ENCODE measurements around the gene APOM.

APOM gene

DNA sequence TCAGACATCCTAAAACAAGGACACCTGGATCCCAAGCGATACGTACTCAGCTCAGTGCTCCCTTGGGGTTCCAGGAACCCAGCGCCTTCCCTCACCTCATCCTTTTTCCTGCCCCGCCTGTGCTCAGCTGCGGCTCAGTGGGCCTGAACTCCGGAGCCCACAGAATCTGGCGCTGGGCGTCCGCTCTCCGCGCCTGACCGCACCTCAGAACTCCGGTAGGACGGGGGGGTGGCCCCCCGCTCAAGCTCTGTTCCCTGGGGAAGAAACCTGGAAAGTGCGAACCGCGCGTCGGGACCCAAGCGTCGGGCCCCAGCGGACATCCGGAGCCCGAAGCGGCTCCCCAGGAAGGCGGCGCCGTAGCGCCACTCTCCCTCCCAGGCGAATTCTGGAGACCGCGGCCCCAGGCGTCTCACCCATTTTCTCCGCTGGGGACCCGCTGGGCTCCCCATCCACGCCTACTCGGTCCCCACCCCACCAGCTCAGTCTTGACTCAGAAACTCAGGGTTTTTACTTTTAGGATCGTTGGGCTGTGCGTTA is 25.5 kb downstream of the APOM start:
- DNase-seq = no peak

DNA sequence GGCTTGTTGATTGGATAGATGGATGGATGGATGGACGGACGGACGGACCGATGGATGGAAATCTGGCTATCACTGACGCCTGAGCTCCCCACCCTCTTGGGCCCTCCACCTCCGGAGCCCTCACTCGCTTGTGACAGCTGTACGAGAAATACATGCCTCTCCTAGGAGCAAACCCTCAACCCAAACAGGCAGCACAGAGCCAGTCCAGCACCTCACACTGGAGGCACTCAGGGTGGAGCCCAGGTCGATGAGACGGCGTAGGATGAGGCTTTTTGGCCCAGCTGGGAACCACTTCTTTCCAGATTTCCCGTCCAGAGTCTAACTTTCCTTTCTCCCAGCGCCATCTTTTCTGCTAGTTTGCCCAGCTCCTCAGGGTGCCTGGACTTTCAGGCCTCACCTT is 27.9 kb downstream of the APOM start:
- no peak for DNase-seq

DNA sequence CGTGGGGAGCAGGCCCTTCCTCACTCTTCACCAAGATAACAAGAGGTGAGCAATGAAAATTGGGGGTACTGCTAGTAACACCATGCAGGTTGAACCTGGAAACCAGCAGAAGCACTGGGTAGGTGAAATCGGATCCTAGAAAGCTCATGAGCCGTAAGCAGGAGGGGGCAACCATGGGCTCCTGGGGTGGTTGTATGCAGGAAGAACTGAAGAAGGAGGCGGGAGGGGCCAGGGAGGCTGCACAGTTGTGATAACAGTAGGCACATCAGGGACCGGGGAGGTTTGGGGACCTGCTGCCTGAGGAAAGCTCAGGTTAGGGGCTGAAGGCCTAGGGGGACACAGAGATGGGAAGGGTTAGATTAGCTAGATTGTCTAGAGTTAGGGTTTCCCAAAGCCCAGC is 30.8 kb downstream of the APOM start:
- no peak for DNase-seq

DNA sequence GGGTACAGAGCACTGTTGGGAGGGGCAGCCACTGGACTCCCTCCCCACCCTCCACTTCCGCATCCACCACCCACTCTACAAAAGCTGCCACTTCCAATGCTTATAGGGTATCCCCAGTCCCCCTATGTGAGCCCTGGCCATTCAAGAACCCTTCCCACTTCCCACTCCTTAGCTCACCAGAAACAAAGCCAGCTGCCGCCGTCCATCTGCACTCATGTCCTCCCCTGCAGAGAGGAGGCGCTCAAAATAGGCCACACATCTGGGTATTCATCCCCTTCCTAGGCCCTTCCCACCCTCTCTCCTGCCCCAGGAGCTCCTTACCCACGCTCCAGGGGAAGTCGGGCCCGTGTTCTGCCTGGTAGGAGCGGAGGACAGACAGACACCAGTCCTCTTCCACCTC is 31.6 kb downstream of the APOM start:
- no peak for DNase-seq

DNA sequence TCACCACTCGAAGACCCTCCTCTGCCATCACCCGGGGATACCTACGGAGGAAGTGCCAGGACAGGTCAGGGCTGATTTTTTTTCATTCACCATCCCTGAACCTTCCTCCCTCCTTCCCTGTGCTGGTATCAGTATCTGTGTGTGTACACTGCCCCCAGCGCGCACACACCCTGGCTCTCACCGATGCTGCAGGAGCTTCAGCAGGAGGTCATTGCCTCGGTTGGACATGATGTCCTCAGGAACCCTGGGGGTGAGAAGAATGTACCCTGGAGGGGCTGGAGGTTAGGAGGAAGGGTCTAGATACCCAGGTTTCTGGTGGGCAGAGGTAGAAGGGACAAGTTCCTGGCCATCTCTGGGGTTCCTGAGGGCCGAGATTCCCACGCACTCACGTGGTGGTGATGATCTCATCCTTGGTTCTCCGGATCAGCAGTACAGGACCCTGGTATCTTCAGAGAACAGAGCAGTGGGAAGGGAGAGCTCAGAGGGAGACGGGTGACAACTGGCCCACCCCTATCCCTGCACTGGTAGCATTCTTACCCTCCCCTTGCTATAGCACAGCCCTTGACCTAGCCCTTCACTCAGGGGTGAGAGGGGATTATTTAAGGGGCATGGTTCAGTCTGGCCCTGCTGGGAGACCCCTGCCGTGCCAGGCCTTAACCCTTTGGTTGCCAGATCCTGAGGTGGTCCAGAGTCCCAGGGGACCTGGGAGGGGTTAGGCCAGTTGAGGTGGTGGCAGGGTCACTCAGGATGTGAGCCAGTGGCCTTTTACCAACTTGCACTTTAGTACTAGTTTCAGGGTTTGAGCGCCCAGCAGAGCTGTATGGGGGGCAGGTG is 32.4 kb downstream of the APOM start:
- DNase-seq = no peak

DNA sequence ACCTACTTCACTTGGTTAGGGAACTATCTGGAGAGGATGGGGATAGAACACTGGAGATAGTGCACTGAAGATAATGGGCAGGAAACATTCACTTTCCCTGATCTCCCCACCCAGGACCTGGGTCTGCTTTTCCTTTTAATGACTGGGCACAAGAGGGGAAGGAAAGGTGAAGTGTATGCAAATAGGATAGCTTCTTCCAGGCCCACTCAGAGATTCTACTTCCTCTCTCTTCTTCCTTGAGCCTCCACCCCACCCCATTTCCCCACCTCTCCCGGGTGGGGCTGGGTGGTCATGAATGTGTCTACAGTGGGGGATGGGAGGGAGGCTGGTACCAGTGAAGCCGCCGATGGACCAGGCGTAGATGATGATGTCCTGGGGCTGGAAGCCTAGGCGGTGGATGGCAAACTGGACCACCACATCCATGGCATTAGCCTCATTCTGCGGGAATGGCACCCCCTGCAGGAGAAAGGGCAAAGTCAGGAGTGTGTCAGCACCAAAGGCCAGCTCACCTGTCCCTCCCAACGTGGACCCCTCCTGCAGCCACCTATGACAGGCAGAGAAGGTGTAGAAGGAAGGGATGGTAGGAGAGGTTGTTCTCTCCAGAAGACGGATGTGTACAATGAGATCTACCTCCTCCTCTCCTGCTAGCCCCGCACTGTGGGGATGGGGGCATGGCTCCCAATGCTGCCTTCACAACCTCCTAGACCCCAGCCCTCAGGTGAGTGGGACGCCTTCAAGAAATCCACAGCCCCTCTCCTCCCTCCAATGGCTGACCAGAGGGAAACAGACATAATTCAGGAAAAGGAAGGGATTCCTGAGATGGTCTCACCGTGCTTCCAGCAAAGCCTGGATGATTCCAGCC is 33.8 kb downstream of the APOM start:
- DNase-seq = no peak

DNA sequence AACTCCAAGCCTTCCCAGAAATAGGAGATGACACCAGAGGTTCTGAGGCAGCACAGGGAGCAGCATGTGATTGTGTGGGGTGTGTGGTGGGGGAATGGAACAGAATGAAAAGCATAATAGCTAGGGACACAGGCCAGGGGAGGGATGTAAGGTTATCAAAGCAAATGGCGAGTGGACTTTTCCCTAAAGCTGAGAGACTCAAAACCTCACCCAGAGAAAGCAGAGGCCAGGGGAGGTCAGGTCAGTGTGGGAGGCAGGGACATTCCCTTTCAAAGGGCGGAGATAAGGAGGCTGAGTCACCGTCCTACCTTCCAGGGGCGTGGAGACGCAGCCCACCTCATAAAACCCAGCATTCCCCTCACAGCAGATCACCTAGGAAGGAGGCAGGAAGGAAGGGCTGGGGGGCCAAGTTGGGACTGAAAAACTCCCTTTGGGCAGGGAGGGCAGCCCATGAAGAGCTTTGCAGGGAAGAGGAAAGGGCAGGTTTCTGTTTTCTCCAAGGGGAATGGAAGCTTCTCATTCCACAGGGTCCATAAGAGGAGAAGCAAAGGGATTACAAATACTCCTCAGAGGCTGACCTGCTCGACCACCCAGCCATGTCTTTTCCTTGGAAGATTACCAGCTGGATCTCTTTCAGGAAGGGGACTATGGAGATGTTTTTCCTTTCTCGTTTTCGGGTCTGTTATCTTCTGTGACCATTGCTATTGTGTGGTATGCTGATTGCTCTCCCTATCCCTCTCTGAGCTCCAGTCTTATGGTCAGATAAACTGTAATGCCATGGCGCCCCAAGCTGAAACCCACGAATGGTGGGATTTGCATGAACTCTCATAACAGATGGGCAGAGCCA is 34.8 kb downstream of the APOM start:
- DNase-seq = no peak

DNA sequence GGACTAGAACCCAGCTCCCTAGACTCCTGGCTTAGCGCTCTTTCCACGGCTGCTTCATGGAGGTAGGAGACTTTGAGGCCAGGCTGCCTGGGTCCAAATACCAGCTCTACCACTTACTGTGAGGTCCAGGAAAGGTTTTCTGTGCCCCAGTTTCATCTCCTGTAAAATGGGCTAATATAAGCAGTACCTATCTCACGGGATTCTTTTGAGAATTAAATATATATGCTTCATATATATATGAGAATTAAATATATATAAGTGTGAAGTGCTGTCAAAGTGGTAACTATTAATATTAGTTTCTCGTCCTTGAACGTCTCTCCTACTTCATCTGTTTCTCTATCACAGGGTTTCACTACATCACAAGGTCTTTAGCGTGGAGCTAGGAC is 35.4 kb downstream of the APOM start:
- DNase-seq = no peak

DNA sequence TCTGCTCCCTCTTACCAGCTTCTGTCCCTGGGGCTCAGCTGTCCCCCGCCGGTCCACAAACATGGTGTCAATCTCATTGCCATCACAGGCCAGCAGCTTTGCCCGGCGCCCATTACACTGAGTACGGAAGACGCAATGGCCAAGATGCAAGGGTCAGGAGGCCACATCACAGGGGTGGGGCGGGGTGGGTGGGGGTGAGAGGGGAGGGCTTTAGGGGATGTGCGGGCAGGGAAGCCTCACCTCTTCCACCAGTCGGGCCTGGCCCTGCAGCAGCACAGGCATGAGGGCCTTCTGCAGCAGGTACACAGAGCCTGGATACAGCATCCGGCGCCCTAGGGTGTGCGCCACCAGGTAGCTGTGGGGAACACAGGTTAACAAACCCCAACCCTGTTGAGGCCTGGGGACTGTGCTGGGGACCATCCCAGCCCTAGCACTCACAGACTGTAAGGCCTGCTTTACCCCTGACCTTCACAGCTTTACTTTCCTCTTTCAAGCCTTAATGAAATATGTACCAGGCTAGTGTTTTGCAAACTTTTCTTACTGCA is 35.9 kb downstream of the APOM start:
- no peak for DNase-seq

DNA sequence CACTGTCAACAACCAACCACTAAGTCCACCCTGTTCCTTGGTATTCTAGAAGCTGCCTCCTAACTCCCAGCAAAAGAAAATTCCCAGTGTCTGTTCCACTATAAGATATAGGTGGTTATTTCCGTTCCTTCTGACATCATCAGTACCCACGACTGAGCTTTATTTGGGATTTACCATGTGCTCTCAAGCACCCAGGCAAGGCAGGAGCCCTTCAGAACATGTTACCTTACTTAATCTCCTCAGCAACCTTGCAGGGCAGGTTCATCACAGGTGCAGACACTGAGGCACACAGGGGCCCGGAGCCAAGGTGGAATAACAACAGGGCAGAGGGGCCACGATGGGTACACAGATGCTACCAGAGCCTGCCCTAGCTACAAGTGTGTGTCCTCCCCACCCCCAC is 36.7 kb downstream of the APOM start:
- DNase-seq = no peak

DNA sequence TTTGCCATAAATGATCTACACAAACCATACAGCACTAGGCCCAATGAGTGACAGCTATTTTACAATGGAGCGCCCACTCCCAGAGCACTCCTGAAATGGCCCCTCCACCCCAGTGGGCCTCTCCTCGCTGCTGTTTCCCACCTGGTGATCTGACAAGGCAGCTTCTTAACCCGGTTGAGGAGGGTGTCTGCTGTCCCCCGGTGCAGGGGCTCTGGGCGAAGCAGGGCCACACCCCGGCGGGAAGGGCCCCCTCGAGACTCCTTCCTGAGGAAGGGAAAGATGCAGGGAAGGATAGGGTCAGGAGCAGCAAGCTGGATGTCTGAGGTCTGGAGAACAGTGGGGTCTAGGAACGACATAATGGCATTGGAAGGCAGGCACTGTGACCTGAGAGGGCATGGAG is 37.2 kb downstream of the APOM start:
- no peak for DNase-seq

DNA sequence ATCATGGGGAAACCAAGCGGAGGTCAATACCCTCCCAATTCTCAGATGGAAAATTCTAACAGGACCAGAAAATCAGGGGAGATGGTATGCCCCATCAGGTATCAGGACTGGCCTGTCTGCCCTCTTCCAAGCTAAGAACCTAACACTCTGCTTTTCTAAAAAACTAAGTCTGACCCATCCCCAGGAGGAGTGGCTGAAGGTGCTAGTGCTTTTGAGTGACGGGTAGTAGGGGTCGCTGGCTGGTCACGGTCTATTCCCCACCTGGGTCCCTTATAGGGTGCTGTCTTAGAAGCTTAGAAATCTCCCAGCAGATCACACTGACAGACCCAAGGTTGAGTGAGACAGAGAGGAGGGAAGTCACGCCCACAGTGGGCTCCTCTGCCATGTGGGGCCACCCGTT is 37.8 kb downstream of the APOM start:
- no peak for DNase-seq

DNA sequence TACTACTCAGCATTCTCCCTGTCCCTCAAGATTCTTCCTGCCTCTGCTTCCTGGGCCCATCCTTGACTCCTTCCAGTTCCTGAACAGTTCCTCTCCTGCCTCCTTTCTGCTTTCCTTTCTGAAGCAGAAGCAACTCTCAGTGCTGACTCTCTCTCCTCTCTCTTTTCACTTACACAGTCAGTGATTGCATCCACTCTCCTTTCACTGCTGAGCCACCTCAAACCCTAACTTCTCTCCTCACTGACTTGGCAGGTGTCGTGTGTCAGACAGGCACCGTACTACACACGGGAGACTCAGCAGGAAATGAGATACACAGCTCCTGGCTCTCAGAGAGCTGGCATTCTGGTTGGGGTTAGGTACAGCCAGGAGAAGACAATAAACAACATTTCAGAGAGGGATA is 41.9 kb downstream of the APOM start:
- no peak for DNase-seq

DNA sequence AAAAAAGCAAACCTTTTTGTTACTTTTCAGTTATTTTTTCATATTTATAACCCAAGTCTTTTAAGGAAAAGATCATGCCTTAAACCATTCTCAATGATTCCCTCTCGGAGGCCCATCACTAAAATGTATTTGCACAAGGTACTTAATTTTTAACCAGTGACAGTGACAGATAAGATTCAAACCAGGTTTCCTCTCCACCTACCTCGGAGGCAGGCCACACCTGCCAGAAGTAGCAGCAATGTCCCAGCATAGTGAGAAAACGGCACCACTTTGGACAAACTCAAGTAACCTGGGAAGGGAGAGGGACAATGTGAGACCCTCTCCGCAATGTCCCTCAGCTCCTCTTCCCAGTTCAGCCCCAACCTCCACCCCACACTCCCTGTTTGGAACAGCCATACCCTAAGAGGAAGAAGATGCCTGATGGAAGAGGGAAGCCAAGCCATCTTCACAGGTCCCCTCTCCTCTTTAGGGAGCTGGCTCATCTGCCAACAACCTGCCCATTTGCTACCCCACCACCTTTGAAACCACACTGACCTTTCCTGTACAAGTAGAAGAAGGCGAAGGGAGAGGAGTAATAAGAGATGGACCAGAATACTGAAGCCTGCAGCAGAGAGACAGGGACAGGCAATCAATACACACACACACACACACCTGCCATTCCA is 45.2 kb downstream of the APOM start:
- DNase-seq = no peak

DNA sequence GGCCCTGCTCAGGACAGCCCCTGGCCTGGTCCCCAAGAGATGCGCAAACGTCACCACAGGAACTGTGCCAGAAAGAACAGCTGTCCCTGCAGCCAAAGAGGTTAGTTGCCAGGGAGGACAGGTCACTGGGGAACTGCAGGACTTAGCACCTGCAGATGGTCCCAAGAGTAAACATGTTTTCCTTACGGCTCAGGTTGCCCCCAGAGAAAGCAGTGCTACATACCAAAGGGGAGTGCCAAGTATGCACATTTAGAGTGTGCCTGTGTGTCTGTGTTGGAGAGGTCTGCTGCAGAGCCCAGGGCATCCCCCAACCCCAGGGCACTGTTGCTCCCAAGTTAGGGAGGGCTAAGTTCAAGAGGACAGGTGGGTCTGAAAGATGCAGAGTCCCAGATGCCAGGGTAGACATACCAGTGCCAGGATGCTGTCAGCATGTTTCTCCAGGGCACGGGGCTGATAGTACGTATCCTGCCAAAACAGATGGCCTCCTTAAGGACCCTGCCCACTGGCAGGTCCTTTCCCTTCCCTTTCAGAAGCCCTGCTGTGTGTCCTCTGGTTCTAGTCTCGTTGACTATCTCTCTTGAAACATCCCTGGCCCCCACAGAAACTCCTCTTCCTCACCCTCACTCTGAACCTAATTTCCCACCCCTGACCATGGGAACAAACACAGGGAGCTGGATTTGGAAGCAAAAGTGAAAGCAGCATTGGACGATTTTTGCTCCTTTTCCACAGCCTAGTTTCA is 46.1 kb downstream of the APOM start:
- no peak for DNase-seq

DNA sequence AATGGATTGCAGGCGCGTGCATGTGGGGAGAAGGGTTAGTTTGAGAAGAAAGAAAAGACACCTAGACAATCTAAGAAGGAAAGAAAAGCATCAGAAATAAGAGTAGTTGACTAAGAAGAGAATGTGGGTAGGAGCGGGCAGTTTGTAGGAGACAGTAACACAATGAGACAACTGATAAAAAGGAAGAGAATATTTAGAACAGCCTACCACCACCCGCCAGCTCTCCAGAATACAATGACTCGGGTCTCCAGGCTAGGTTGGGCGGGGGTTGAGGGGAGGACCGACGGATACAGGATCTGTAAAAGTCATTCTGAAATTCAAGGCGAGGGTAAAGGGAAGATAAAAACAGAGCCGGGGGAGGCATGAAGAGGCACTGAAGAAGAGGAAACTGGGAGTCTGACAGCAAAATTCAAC is 46.7 kb downstream of the APOM start:
- no peak for DNase-seq

DNA sequence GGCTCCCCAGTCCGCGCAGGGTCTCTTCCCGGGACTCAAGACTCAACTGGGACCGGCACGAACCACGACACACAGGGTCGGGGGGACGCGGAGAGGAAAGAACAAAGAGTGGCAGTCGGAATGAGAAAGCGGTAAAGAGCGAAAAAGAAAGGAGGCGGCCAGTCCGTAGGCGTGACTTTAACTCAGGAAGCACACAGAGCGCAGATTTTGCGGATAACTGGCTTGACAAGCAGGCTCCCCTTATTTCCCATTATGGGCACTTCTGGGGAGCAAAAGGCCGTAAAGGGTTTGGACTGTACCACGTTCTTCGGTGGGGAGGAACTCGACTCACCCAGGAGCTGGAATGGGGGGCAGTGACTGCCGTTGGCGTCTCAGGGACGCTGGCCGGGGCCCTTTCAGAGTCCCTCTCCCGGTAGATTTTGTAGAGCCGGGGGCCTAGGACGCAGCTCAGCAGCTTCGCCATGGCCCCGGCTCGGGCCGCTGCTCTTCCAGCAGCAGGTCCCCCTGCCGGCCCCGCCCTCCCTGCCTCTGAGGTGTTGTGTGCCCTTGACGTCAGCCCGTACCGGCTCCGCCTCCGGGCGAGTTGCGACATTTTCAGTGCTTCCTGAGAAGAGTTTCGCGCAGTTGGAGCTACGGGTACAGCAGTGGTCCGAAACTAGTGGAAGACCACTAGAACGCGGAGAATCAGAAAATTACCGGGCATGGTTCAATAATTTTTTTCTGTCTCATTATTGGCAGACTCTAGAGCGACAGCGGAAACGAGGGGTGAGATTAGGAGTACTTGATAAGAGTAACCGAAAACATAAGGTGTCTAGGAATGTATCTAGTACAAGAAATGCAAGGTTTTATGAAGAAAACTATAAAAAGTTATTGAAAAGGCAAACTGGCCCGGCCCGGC is 47.4 kb downstream of the APOM start, which contains the start of gene ABHD16A:
TSS of gene ABHD16A (minus strand) at position 506 of the 898 bp plus-strand sequence. CDS start at position 463, 43 bp downstream.
- peak; percentile 99 for DNase-seq

DNA sequence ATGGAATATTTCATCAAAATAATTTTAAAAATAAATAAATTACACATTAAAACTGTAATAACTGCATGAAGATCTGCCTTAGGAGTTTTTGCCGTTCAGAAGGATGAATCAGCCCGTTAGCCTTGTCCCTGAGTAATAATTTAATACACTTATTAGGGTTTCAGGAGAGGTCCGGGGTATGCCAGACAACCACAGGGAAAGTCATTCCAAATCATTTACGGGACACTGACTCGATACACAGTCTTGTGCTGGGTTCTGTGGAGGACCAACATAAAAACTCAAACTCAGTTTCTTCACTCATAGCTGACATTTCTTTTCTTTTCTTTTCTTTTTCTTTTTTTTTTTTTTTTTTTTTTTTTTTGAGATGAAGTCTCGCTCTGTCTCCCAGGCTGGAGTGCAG is 50.2 kb downstream of the APOM start:
- peak; percentile 71 for DNase-seq

DNA sequence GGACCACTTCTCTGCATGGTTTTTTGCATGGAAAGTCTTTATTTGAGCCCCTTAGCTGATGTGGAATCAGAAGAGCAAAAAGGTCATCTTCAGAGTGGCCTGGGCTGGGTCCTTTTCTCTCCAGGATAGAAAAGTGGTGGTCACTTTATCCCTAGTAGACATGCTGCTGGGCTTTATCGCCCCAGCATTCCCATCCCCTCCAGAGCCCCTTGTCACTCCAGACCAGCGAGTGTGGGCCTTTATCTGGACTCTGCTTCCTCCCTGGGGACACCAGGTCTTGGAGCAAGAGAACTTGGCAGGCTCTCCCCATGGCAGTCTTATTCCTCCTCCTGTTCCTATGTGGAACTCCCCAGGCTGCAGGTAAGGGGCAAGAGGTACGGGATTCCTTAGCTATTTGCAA is 50.9 kb downstream of the APOM start, which contains the start of gene LY6G6F:
TSS of gene LY6G6F (plus strand) at position 268 of the 400 bp plus-strand sequence. CDS start at position 309, 41 bp downstream.
- DNase-seq = no peak

DNA sequence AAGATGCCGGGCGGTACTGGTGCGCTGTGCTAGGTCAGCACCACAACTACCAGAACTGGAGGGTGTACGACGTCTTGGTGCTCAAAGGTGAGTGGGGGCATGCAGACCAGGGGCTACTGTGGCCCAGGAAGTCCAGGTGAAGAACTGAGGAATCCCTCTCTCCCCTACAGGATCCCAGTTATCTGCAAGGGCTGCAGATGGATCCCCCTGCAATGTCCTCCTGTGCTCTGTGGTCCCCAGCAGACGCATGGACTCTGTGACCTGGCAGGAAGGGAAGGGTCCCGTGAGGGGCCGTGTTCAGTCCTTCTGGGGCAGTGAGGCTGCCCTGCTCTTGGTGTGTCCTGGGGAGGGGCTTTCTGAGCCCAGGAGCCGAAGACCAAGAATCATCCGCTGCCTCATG is 52.0 kb downstream of the APOM start:
- DNase-seq = no peak
